Measurements from ENCODE around the gene STARD13.

The STARD13 gene

DNA sequence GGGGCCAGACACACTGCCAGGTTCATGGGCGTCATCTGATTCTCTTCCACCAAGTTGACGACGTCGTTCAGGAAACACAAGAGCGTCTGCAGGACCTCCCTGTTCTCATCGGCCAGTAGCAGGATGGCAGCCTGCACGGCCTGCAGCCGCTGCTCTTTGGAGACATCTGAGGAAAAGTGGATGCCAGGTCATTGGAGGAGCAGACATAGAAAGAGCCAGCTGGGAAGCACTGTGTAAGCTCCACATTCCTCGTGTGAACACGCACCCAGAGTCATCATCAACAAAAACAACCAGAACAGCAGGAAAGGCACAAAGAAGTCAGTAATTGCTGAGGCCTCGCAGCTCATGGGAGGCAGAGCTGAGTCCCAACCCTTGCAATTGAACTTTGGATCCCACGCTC lies 172.8 kb downstream of the STARD13 start:
- no peak for DNase-seq

DNA sequence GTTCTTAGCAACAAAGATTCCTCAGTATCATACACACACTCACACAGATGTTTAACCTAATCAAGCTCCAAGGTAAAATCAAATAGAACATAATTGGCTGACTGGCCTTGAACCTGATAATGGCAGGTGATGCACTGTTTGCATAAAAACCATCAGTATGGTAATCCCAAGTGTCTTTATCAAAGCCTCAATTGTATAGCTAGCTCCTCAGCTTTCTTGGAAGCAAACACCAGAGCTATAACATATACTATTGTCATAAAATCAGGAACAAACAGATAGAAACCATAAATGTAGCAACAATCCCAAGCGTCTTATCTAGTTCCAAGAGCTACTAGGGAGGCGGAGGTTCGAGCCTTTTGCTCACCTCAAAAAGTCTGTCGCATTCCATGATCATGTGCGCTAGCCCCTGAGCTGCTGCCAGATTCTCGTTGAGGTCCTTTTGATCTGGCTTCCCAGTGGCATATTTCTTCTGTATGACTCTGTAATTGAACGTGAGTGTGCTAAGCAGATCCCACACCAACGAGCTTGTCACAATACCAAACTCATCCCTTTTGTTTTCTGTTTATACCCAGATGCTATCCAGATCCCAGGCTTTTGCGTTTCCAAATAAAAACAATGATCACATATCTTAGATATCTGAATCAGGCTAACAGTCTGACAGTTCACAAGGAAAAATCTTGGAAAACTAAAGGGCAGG lies 174.0 kb downstream of the STARD13 start:
- peak; percentile 72 for DNase-seq

DNA sequence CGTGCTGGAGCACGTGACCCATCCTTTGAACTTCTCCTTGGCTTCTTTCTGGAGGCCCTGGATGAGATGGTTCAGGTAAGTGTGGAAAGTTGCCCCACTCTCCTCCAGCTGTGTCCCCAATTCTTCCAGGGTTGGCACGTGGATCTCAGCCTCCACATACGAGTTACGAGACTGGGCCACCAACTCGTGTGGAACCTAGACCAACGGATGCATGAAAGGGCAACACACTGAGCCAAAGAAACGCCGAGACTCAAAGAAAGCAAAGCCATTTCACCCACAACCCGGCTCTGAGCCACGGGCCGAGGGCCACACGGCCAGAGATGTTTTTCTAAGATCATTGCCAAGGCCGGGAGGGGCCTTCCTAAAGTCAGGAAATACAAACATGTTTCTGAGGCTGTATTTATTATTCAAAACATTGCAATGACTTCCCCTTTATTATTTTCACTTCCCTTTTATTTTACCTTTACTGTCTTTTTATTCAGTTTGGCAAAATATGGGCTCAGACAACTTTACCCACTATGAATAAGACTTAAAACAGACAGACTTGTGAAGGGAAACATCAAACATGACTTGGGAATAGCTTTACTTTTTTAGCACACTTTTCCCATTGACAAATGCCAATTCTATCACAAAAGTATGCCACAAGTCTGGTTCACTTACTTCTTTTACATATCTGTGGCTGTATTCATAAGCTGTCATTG lies 174.7 kb downstream of the STARD13 start:
- DNase-seq: peak; percentile 50

GRCh38 chr13:33110386-33110712 lies 175.2 kb downstream of the STARD13 start:
- no peak for DNase-seq

DNA sequence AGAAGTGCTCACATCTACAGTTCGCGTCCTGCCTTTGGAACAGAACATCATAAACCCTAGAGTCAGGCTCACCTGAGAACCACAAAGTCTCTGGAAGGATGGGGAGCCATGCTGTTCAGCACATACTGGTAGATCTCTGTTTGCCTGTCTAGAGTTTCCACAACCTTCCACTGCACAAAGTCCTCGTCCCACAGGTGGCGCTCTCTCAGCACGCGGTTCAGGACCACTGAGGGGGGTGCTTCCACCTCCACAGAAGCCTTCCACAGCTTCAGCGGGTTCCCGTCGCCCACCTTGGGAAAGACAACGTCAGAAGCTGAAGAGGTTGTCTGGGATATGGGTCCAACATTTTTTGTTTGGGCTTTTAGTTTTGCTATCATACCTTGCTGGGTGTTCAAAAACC lies 175.8 kb downstream of the STARD13 start:
- no peak for DNase-seq

DNA sequence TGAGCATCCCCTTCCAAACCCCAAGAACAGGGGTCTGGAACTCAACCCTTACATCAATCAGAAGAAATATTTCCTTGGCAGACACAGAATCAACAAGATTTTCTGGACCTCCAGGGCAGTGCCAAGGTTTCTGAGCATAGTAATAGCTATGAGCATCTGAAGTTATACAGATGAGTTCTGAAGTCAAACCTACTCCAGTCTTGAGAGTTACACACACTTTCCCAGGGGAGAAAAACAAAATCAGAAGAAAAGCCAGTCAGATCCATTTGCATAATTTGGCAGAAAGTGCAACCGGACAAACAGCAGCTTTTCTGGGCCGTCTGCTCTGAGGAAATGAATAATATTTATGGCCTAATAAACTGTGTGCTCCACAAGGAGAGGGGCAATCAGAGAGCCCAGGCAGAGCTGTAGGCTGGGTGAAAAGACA lies 176.3 kb downstream of the STARD13 start:
- peak; percentile 58 for DNase-seq

DNA sequence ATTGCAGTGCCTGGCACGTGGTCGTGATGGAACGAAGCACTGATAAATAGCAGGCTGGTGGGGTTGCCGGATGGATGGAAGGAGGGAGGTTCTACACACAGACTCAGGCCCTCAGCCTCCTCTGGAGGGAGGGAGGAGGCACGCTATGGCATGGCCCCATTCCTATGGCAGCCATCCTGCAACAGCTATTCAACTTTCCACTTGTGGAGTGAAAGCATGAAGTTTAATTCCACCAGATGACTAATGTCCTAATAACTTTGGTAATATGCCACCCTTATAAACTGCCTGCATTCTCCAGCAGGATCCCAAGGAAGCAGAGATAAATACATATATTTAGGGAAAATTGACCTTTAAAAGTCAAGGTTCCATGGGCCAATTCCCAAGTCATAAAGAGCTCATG lies 176.9 kb downstream of the STARD13 start:
- peak; percentile 76 for DNase-seq

DNA sequence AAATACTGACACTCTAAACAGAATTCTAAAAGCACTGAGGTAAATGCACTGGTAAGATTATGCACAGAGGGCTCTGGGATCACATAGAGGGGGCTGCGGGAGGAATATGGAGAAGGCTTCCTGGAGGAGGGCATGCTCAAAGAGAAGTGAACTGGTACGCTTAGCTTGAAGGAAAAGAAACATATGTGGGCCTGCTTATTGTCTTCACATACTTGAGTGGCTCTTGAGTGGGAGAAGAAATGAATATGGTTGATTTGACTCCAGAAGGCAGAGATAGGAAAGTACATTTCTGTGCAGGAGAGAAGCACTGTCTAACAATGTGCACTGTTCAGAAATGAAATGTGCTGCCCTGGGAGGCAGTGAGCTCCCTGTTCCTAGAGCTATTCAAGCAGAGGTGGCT lies 178.2 kb downstream of the STARD13 start:
- DNase-seq: no peak

GRCh38 chr13:33106656-33107360 lies 178.7 kb downstream of the STARD13 start:
- no peak for DNase-seq

- DNase-seq: no peak
These were observed 180.1 kb downstream of the STARD13 start for GRCh38 chr13:33105387-33106005.

- DNase-seq: no peak
These were observed 182.1 kb downstream of the STARD13 start for GRCh38 chr13:33103457-33103856.

DNA sequence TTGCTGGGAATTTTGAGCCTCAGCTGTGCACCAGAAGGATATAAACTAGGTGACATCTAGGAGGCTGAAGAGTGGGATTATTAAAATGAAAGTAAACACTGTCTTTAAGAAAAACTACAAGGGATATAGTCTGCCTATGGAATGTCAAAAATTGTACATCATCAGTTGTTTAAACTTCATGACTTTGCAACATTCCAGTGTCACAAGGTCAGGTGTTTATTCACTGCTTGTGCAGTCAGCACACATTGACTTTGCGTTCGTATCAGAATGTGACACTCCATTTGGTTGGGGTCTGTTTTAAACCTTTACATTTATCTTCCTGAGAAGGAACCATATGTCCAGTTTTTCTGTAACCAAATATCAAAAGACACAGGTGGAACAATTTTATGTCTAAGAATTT lies 183.7 kb downstream of the STARD13 start:
- DNase-seq: no peak

- DNase-seq: peak; percentile 60
These were observed 184.7 kb downstream of the STARD13 start for GRCh38 chr13:33100886-33101285.

DNA sequence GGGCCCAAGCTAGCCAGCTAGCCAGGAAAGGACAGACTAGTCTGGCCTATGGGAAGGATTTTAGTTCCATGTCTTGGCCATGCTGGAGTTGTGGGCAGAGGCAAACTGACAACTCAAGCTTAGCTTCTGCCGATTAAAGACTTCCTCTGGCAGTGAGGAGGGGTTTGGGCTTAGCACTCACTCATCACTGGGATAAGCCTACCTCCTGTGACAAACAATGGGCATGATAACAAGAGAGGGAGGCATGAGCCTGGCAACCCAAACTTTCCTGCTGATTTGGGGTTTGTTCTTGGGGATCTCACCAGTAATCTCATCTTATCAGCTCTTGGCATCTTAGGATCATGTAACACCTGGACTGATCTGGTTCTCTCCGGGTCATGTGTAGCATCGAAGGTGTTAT lies 185.7 kb downstream of the STARD13 start:
- no peak for DNase-seq

DNA sequence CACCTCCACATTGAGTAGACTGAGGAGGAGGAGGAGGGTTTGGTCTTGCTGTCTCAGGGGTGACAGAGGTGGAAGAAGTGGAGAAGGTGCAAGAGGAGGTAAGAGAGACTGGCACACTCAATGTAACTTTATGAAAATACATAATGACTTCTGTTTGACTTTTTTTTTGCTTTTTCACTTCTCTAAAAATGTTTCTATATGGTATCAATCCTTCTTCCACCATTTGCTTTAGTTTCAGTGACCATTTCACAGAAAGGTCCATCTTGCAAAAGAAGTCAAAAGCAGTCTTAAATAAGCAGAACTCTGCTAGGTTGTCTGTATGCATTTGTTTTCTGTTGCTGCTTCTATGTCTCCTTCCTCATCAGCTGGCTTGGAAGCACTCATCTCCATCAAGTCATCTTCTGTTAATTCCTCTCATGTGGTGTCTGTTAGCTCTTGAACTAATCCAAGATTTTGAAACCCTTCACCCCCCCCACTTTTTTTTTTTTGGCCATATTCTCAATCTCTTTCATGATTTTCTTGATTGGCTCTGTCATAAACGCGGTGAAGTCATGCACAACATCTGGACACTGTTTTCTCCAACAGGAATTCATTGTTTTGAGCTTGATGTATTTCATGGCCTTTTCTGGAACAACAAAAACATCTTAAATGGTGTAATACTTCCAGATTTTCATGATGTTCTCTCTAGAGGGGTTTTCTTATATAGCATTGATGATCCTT lies 188.5 kb downstream of the STARD13 start:
- DNase-seq: no peak

GRCh38 chr13:33092073-33092987 lies 193.2 kb downstream of the STARD13 start:
- DNase-seq: no peak

DNA sequence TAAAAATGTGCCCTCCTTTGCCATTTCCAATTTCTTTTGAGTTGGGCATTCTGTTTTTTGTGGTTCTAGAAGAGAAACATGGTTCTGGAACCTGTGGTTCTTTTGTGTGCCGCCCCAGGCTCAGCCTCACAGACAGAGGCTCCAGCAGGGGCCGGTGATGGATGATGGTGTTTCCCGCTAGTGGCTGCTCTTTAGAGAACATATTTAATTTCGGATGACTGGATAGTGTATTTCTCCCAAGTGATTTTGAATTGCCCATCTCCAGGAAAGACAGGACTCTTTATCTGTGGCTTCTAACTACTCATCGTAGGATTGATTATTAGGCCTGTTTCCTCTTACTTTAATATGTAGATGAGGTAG lies 194.2 kb downstream of the STARD13 start:
- DNase-seq: no peak

DNA sequence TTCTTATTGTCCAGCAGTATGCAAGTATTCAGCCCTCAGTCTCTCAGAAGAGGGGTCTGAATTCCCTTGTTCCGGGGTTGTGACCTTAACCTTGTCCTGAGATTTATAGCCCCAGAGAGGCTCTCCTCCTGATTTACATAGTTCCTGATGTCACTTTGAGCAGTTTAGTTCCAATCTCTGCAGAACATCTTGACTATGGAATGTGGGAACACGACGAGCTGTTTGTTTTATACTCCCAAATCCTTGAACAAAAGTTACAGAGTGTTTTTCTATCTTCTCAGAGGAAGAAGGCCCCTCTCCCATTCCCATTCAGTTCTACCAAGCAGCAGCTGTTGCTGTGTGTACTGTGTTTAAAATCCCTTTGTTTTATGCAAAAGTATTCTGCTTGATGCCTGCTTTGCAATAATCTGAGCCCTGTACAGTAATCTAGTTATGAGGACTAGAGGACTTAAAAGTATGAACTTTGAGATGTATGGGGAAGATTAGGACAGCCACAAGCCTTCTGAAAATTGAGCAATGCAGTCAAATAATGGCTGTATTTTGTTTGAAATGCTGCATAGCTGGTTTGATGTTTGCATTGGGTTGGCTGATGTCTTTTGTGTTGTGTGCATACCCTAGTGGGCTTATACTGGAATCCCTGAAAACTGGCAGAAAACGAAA lies 194.7 kb downstream of the STARD13 start:
- no peak for DNase-seq

DNA sequence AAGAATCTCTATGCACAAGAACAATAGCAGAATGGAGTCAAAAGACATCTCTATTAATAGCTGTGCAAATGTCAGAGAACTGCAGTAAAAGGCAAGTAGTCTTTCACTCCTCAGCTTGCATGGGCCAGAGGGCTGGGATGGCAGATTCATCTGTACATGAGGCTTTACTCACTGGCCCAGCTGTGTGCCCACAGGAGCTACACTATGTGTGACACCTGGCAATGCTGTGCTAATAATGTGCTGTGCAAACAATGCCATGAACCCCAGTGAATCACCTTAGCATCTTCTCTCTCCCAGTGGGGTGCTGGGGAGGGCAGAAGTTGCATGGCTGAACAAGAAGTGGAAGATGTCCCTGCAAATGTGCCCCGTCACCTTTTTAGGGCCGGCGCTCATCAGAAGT lies 196.2 kb downstream of the STARD13 start:
- no peak for DNase-seq

- DNase-seq: no peak
These were observed 197.8 kb downstream of the STARD13 start for GRCh38 chr13:33087790-33088189.

GRCh38 chr13:33087091-33087490 lies 198.5 kb downstream of the STARD13 start:
- no peak for DNase-seq
